SIG-M5 (cell line): ENCODE measurements around the gene ZBTB7A.

Source experiments
- DNase-seq: peaks from one replicate; lab custom pipeline; 2025; lab: John Stamatoyannopoulos, UW

The ZBTB7A gene

DNA sequence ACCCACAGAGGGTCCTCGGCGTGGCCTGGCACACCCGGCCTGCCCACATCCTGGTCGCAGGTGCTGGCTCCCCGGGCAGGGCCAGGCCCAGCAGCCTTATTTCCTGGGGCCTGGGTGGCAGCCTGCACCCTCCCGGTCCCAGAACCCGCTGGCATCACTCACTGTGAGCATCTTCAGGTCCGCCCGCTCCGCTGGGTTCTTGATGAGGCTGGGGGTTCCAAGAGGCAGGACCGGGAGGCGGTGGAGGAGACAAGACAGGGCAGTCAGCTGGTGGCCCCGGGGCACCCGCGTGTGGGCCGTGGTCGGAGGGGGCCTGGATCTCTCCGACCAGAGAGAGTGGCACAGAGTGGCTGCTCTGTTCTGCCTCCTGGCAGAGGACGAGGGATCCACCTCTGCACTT, 27.6 kb upstream of the ZBTB7A start:
- DNase-seq, result no peak

DNA sequence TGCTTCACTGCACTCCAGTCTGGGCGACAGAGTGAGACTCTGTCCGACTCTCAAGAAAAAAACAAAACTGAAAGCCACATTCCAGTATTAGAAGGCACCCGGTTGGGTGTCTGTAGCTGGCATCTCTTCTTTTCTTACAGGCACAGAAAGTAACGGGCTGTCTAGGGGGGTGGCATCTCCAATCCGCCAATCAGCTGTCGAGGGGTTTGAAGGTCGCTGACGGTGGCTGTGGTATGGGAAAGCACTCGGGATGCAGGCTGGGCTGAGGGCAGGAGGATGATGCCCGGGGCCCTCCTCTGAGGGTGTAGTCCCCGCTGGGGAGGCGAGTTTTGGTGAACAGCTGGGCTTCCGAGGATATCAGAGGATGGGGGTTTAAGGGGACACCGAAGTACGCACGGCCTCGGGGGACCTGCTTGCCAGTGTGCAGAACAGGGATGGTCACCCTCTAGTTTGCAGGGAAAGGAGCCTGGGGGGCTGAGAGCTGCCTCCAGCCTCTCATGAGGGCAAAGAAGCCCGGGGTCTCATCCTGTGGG, 27.0 kb upstream of the ZBTB7A start:
- no peak for DNase-seq

DNA sequence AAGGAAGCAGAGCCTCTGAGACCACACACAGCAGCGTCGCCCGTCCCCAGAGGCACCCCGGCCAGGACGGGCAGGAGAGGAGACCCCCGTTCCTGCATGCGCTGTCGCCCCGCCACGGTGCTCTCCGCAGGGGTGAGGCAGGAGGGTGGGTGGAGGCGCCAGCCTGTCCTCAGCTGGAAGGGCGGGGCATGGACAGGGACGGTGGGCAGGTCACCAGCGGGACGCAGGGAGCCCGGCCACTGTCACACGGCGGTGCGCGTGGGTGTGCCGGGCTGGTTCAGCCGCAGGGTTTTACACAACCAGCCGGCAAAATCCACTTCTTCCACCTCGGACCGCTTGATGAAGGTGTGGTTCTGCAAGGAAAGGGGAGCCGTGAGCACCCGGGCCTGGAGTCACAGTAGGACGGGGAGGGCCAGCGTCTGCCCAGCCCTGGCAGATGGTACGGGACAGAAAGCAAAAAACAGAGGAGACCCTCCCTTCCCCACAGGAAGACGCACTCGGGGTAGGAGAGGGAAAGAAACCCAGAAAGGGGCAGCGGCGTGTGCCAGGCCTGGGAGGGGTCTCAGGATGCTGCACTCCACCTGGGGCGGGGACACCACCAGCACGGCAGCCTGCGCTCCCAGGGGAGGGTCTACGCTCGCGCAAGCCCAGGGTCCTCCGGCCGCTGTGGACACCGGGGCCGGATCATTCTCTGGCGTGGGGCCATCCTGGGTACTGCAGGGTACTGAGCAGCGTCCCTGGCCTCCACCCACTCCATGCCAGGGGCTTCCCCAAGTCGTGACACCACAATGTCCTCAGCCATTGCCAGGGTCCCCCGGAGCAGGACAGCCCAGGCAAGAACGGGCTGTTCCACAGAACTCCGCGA, 23.9 kb upstream of the ZBTB7A start:
- no peak for DNase-seq

DNA sequence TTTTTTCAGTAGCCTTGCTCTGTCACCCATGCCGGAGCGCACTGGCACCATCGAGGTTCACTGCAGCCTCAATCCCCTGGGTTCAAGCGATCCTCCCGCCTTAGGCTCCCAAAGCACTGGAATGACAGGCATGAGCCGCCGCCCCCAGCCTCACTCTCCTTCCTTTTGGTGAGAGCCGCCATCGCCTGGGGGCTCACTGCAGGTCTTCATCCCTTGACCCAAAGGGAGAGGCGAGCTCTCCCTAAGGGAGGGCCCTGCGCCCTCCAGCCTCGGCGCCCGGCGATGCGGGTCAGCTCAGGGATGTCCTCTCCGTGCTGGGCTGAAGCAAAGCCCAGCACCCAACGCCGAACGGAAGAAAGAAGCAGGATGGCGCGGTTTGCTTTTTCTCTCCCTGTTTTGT, 23.2 kb upstream of the ZBTB7A start:
- DNase-seq, result no peak

DNA sequence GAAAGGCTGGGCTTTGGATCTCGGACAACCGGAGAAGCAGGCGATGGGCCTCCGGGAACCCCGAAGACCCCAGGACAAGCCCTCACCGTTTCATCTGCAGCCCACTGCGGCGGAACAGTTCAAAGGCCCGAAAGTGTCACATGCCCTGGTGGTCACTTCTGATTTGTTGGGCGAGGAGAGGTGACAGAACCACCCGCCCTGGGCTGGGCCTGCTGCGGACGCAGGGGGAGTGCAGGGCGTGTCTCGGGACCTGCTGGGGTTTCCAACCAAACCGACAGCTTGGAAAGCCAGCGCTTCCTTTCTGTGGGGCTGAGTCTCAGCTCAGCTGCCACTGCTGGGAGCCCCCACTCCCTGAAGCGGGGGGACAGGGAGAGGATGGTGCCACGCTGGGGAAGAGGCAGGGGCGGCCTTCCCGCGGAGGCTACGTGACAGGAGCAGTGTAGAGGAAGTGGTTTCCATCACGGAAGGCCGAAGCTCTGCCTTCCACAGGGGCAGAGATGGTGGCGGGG, 22.8 kb upstream of the ZBTB7A start:
- DNase-seq, result no peak

DNA sequence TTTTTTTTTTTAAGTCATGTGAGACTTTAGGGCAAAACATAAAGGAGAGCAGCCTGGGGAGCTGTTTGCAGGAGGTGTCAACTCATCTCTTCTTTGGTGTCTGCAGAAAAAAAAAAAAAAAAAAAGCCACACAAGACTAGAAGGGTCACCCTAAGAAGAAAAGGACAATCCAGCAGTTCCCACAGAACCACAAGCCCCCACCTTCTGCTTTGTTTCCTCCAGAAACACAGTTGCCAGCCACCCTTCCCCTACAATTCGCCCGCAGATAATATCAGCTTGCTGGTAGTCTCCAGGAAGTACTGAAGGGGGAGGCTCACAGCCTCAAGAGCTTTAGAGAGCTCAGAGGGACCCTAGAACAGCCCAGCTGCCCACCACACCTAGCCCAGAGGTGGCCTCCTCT, 22.3 kb upstream of the ZBTB7A start:
- DNase-seq, result no peak

DNA sequence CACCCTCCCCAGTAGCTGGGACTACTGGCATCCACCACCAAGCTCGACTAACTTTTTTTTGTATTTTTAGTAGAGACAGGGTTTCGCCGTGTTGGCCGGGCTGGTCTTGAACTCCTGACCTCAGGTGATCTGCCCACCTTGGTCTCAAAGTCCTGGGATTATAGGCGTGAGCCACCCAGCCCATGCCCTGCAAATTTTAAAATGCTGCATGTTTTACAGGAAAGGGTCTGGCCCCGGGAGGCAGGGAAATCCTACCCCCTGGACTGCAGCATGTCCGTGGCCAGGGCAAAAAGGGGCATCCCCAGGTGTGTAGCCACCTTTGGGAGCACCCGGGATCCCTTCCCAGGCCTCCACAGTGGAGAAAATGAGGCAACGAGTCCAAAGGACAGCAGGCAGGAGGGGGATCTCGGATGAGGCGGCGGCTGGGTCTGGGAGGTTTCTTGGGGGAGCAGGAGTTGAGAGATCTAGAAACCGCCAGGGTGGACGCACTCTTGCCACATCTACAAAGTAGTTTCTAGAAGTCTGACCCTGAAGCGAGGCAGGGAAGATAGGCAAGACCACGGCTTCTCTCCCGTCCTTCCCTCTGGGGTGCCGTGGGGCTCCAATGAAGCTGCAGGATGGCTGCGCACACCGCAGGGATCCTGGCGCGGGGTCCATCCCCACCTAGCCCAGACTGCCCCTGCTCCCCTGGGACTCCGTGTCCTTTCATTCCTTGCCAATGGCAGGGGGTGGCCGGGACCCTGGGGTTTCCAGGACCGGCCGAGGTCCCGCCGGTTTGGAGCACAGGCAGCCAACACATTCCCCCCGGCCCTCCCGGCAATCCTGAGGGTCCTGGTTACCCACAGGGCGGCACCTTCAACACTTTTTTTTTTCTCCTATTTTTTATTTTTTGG, 21.3 kb upstream of the ZBTB7A start:
- no peak for DNase-seq

DNA sequence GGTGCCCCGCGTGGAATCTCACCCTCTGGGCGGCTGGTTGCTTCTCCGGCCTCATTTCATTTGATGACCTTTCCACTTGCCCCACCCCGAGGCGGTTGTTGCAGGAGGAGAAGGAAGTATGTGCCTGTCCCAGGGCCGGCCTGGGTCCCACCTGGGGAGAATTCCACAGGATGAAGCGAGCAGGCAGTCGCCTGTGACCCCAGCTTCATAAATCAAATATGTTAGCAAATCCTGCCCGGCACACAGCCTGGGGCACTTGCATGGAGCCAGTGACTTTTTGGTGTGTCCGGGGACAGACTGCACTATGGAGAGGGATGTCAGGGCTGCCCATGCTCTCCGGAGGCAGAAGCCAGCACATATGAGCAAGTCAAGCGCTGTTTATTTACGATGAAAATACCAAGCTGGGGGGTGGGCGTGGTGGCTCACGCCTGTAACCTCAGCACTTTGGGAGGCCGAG, 19.7 kb upstream of the ZBTB7A start:
- no peak for DNase-seq

DNA sequence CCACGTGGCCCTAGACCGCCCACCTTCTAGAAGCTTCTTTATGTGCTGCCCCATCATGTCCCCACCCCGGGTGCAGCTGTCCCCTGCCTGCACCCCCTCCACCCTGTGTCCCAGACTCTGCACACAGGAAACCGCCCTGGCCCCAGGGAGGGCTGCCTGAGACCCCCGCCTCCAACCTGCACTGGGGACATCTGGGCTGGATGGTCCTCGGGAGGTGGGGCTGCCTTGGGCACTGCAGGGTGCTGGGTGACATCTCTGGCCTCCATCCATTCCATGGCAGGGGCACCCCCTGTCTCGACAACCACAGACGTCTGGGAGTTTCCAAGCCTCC, 17.8 kb upstream of the ZBTB7A start:
- DNase-seq, result no peak

DNA sequence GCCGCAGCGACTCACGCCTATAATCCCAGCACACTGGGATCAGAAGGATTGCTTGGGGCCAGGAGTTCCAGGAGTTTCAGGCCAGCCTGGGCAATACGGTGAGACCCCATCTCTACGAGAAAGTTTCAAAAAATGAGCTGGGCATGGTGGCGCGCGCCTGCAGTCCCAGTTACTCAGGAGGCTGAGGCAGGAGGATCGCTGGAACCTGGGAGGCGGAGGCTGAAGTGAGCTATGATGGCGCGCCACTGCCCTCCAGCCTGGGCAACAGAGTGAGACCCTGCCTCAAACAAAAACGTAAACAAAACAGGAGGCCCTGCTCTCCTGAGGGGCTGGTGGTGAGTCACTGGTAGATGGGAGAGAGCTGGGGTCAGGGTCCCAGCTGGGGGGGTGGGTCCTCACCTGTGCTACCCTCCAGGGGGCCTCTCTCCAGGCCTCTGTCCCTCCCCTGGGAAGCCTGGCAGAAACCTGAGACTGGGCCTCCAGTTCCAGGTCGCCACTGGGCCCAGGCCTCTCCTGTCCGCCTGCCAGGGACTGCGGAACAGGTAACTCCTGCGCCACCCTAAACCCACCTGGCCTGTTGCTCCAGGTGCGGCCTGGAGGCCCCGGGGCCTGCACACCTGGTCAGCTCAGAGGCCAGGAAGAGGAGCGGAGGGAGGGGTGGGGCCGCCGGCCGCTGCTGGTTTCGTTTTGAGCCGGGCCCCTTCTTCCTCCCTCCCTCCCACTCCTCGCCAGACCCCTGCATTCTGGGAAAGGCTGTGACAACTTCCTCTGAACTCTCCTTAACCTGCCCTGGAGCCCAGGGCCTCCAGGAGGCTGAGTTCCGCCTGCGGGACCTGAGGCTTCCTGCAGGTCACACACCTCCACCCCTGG, 17.2 kb upstream of the ZBTB7A start:
- DNase-seq, result no peak

DNA sequence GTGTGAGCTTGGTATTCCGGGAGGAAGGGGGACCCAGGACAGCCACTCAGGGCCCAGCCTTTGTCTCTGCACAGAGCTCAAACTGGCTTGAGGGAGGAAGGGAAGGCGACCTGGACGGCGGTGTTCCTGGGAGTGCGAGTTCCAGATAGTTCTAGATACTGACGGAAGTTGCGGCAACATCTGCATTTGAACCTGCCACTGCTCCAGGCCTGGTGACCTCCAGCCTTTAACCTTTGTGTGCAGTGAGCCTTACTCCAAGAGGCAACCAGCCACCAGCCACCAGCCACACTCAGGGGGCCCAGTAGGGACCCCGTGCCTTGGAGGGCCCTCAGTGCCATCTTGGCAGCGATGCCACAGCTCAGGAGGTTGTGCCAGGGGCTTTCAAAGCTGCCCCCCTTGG, 15.5 kb upstream of the ZBTB7A start:
- DNase-seq, result no peak

DNA sequence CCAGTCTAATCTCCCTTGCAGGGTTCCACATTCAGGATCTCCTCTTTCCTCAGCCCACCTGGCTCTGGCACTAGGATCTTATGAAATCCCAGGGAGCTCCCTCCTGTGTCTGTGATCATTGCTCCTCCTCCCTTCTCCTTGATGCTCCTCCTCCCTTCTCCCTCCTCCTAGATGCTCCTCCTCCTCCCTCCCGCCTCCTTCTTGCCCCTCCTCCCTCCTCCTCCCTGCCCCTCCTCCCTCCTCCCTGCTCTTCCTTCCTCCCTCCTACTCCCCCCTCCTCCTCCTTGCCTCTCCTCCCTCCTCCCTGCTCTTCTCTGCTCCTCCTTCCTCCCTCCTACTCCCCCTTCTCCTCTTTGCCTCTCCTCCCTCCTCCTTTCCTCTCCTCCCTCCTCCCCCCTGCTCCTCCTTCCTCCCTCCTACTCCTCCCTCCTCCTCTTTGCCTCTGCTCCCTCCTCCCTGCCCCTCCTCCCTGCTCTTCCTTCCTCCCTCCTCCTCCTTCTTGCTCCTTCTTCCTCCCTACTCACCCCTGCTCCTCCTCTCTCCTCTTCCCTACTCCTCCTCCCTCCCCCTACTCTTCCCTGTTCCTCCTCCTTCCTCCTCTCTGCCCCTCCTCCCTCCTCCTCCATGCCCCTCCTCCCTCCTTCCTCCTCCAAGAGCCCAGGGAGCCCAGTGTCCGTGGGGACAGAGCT, 14.9 kb upstream of the ZBTB7A start:
- no peak for DNase-seq

DNA sequence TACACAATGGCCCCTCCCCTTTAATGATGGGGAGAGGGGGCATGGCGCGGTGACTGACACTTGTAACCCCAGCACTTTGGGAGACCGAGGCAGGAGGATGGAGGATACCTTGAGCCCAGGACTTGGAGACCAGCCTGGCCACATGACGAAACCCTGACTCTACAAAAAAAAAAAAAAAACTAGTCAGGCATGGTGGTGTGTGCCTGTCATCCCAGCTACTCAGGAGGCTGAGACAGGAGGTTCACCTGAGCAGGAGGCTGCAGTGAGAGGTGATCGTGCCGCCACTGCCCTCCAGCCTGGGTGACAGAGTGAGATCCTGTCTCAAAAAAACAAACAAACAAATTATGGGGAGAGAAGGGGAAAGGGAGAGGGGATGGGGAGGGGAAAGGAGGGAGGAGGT, 13.8 kb upstream of the ZBTB7A start:
- DNase-seq, result no peak

DNA sequence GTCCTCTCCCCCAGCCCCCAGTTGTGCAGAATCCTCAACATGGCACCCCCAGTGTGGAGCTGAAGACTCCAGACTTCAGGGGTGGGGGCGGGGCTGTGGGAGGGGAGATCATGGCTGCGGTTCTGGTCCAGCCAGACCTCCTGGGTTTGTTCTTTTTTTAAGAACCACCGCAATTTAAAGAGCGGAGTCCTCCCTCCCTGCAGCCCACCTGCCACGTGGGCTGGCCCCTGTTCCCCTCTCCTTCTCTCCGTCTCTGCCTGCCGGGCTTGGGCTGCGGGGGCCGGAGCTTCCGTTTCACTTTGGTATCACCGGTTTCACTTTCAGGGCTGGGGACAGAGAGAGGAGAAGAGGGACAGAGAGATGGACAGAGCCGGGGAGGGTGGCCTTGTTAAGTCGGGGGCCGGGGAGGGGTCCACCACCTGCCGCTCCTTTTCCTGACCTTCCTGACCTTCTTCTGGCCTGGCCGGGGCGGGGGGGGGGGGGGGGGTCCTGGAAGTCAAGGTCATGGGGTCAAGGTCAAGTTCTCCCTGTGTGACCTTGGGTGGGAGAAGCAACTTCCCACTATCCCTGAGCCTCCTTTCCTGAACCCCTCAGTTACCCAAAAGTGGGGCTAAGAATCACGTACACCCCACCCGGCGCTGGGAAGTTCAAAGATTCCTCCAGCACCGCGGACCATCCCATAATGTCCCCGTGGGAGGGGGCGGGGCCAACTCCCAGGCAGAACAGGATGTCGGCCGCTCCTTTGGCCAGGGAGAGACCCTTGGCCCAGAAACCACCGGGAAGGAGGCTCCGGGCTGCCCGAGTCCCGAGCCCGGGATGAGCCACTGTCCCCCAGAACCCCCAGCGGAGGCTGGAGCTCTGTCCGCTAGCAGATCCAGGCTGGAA, 11.3 kb upstream of the ZBTB7A start:
- DNase-seq, result no peak

DNA sequence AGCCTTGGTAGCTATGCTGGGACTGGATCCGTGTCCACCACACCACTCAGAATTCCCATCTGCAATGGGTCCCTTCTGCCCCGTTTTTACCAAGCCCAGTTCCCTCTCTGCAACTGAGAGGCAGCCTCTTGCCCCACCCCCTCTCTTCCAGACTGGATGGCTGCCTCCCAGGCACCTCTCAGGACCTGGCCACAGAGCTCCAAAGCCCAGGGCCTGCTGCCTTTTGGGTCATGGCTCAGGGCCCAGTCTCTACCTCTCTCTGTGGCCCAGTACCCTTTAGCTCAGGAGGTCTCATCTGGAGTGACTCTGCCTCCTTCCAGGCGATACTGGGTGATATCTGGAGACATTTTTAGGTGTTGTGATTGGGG, 10.3 kb upstream of the ZBTB7A start:
- no peak for DNase-seq

DNA sequence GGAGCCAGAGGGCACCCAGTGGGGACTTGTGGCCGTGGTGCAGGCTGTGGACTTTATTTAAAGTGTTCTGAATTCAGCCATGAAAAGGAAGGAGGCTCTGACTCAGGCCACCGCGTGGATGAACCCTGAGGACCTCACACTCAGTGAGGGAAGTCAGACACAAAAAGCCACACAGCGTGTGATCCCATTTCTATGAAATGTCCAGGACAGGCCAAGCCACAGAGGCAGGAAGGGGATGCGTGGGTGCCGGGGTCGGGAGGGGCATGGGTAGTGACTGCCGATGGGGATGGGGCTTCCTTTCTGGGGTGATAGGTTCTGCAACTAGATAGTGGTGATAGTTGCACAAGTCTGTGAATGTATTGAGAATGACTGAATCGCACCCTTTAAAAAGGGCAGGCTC, 8.7 kb upstream of the ZBTB7A start:
- no peak for DNase-seq

DNA sequence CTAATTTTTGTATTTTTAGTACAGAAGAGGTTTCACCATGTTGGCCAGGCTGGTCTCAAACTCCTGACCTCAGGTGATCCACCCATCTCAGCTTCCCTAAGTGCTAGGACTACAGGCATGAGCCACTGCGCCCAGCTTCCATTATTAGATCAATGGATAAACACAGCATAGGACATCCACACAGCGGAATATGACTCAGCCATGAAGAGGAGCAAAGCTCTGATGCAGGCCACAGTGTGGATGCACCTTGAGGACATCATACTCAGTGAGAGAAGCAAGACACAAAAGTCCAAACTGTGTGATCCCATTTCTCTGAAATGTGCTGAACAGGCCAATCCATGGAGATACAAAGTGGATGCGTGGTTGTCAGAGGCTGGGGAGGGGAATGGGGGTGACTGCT, 4.9 kb upstream of the ZBTB7A start:
- no peak for DNase-seq

DNA sequence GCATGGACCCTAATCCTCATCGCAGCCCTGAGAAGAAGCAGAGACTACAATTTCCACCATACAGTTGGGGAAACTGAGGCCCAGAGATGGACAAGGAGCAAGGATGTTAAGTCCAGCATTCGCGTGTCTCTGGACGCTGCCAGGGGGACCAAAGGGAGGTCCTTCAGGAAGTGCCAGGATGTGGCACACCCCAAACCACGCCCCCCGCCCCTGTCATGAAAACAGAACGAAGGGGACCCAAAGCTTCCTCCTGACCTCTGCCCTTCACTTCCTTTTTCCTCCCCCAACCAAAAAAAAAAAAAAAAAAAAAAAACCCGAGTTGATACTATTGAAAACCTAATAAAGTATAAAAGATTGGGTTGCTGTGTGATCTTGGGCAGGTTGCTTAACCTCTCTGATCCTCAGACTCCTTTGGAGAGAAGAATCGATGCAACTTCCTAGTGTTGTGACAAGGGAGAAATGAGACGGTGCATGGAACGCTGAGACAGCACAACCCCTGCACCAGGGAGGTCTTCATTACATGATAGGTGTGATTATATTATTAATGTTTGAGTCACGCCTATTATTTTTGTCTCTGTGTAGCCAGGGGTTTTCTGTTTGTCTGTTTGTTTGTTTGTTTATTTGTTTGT, 2.7 kb upstream of the ZBTB7A start:
- DNase-seq, result no peak

DNA sequence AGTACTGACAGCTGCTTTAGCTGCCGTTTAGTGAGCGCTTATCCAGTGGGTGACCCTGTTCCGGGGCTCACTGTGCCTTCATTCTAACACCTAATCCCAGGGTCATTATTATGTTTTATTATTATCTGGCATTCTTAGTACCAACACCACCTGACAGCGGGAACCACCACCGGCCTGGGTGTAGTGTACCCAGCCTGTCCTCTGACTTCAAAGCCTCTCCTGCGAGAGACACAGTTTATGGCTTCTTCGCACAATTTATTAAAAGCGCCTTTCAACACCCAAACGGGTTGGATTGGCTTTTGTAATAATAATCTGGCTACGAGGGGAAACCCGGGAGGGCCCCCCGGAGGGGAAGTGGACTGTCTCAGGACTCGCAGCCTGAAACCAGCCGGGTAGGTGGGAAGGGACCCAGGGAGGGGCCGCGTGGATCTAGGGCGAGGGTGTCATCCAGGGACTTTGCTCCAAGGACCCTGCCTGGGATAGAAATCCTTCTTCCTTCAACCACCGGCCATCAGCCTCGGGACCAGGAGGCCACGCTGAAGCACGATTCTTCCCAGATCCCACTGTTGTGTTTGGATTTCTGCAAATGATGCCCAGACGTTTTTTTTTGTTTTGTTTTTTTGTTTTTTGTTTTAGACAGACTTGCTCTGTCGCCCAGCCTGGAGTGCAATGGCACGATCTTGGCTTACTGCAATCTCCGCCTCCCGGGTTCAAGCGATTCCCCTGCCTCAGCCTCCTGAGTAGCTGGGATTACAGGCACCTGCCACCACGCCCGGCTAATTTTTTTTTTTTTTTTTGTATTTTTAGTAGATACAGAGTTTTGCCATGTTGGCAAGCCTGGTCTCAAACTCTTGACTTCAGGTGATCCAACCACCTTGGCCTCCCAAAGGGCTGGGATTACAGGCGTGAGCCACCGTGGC, 1.6 kb upstream of the ZBTB7A start:
- no peak for DNase-seq
